Activated B cell treated with CpG ODN at 0.5 μM for 24 hours (primary cell): ENCODE data around the gene NFIB. TPM values are rescaled to one million over a fixed set of nuclear protein-coding genes. Genes with fewer than 3 reads are reported as not detected.

Experiments
- ATAC-seq: fragments of 200-7000 bp; cut with Tn5 transposase; one replicate; pipeline ENCODE4 v1.10.0; 2021; ENCODE audit warnings: low read depth, mild to moderate bottlenecking, moderate library complexity
- CTCF ChIA-PET: fragments of 350-600 bp; sonication (Branson Sonifier 250); formaldehyde crosslinking; loops from one replicate; lab custom pipeline; 2021; ENCODE audit warnings: antibody characterized with exemption; lab: Charles Lee
- POLR2A ChIA-PET: fragments of 350-600 bp; sonication (Branson Sonifier 250); formaldehyde crosslinking; loops from one replicate; lab custom pipeline; 2021; ENCODE audit warnings: antibody characterized with exemption; lab: Charles Lee
- DNase-seq: peaks from one replicate; pipeline ENCODE4 v3.0.0; 2022
- H3K27ac Mint-ChIP-seq: one replicate; pipeline ENCODE4 v1.8.0; 2020; ENCODE audit warnings: mixed read lengths
- H3K27me3 Mint-ChIP-seq: one replicate; pipeline ENCODE4 v1.8.0; 2021; ENCODE audit warnings: mixed read lengths
- H3K36me3 Mint-ChIP-seq: one replicate; pipeline ENCODE4 v1.8.0; 2021; ENCODE audit warnings: low read depth, mixed read lengths
- H3K4me1 Mint-ChIP-seq: one replicate; pipeline ENCODE4 v1.8.0; 2021; ENCODE audit warnings: mixed read lengths
- H3K4me3 Mint-ChIP-seq: one replicate; pipeline ENCODE4 v1.8.0; 2020; ENCODE audit warnings: mild to moderate bottlenecking, mixed read lengths
- H3K9me3 Mint-ChIP-seq: one replicate; pipeline ENCODE4 v1.8.0; 2020; ENCODE audit warnings: mixed read lengths
- intact Hi-C: fragments of 100-400 bp; cut with micrococcal nuclease; formaldehyde crosslinking; loops from one replicate; pipeline ENCODE4 v1.15.1; 2024
- total RNA-seq: library from RNA; stranded (reverse); gene quantifications from 2 replicates; pipeline ENCODE4 v1.2.3, GENCODE V29; 2022
- TF ChIP-seq, protein P1 (sequence below): fragments of 200-600 bp; IDR thresholded peaks from one replicate; pipeline ENCODE4 v1.8.0; 2022; ENCODE audit warnings: antibody characterized with exemption, mild to moderate bottlenecking

NFIB gene
- total RNA-seq, 1 donor from 2014 or later, result not detected

- no peaks in the 10 kb centered on the region for H3K9me3 Mint-ChIP-seq
- no peak for DNase-seq
- TF ChIP-seq, protein P1, sequence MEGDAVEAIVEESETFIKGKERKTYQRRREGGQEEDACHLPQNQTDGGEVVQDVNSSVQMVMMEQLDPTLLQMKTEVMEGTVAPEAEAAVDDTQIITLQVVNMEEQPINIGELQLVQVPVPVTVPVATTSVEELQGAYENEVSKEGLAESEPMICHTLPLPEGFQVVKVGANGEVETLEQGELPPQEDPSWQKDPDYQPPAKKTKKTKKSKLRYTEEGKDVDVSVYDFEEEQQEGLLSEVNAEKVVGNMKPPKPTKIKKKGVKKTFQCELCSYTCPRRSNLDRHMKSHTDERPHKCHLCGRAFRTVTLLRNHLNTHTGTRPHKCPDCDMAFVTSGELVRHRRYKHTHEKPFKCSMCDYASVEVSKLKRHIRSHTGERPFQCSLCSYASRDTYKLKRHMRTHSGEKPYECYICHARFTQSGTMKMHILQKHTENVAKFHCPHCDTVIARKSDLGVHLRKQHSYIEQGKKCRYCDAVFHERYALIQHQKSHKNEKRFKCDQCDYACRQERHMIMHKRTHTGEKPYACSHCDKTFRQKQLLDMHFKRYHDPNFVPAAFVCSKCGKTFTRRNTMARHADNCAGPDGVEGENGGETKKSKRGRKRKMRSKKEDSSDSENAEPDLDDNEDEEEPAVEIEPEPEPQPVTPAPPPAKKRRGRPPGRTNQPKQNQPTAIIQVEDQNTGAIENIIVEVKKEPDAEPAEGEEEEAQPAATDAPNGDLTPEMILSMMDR, result no peak
- H3K4me3 Mint-ChIP-seq, result no peak overlapping the region
- no peak for ATAC-seq
- no peaks in the 10 kb centered on the region for H3K36me3 Mint-ChIP-seq
- no peaks in the 10 kb centered on the region for H3K27me3 Mint-ChIP-seq
- ChIA-PET CTCF (no interaction called here), POLR2A (no interaction called here)
- intact Hi-C loops, result no loop called here
- H3K4me1 Mint-ChIP-seq, result no peaks in the 10 kb centered on the region
- H3K27ac Mint-ChIP-seq, result no peak overlapping the region
Measured at GRCh38 chr9:14127656-14128055, 186.3 kb downstream of the NFIB start.

DNA sequence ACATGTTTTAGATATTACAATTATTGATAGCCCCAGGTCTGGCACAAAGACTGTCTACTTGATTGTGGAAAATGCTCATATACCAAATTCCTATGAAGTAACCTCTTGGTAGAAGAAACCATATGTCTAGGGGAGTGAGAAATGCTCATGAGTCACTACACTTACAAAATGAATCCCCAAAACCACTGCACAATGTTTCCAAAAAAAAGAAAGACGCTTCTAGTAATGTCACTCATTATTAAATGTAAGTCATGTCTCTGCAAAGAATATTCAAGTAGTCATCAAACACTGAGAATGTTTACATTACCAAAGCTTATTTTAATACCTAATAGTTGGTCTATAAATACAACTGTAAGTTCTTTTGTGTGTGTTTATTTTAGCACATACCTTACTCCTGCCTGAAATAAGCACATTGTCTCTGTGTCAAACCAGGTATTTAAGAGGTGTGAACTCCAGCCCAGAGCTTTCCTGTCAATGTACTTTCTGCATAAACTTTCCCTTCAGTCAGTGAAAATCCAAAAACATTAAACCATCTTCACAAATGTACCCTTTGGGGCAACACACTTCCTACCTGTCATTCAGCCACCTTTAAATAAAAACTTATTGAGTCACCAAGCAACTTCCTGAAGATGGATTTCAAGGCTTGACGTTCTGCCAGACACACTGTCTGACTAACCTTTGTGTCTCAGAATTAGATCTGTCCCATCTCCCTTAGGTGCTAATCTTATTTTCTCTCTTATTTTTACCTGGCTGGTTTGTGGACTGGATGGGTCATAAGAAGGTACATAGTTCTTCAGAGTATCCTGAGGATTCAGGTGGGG, 194.0 kb downstream of the NFIB start:
- intact Hi-C loops, result no loop called here
- H3K27ac Mint-ChIP-seq, result no peak overlapping the region
- H3K27me3 Mint-ChIP-seq, result no peaks in the 10 kb centered on the region
- TF ChIP-seq, protein P1, result no peak
- no peaks in the 10 kb centered on the region for H3K4me1 Mint-ChIP-seq
- no peaks in the 10 kb centered on the region for H3K9me3 Mint-ChIP-seq
- no peaks in the 10 kb centered on the region for H3K36me3 Mint-ChIP-seq
- no peak for ATAC-seq
- H3K4me3 Mint-ChIP-seq, result no peak overlapping the region
- POLR2A ChIA-PET, result no interaction called here
- no peak for DNase-seq
- CTCF ChIA-PET, result no interaction called here

DNA sequence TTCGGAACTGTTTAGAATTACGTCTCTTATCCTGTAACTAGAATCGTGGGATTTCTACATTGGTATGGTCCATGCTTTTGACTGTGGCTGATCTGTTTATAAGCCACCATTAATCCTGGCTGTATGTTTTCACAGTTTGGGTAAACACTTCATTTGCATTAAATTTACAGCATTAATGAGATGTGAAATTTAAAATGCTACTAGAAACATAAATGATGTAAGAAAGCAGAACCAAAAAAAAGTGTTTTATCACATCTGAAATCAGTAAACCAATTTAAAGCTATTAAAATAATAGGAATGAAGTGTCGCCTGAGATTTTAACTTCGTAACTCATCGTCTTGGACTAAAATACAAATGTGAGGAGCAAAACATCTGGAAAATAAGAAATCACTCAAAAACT, 201.7 kb downstream of the NFIB start:
- ATAC-seq (no peak), DNase-seq (no peak)
- TF ChIP-seq, protein P1, result no peak
- Mint-ChIP-seq H3K4me3 (no peak overlapping the region), H3K27me3 (no peaks in the 10 kb centered on the region), H3K9me3 (no peaks in the 10 kb centered on the region), H3K4me1 (no peaks in the 10 kb centered on the region), H3K36me3 (no peaks in the 10 kb centered on the region), H3K27ac (no peak overlapping the region)
- POLR2A ChIA-PET, result no interaction called here
- CTCF ChIA-PET, result no interaction called here
- intact Hi-C loops, result no loop called here

DNA sequence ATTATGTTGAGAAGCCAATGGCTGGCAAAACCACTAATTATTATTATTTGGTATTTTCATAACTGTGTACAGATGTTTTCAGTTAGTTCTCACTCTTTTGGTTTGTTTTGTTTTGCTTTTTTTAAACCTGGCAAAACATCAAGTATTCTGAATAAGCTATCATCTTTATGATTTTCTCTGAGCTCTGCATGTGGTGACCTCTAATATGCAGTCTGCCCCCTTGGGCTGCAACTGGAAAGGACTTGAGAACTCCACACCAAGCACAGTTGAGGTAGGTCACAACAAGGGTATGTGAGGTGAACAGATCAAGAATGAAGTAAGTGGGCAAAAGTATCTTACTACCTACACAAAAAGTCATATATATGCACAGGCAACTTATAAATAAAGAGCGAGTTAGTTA, 202.2 kb downstream of the NFIB start:
- no peaks in the 10 kb centered on the region for H3K9me3 Mint-ChIP-seq
- H3K4me3 Mint-ChIP-seq, result no peak overlapping the region
- no peak for ATAC-seq
- TF ChIP-seq, protein P1, result no peak
- H3K27me3 Mint-ChIP-seq, result no peaks in the 10 kb centered on the region
- DNase-seq, result no peak
- ChIA-PET CTCF (no interaction called here), POLR2A (no interaction called here)
- no peaks in the 10 kb centered on the region for H3K4me1 Mint-ChIP-seq
- no peak overlapping the region for H3K27ac Mint-ChIP-seq
- H3K36me3 Mint-ChIP-seq, result no peaks in the 10 kb centered on the region
- intact Hi-C loops, result no loop called here

- H3K4me3 Mint-ChIP-seq, result no peak overlapping the region
- TF ChIP-seq, protein P1, result no peak
- DNase-seq (no peak), ATAC-seq (no peak)
- no peak overlapping the region for H3K27ac Mint-ChIP-seq
- no peaks in the 10 kb centered on the region for H3K9me3 Mint-ChIP-seq
- CTCF ChIA-PET, result no interaction called here
- no peaks in the 10 kb centered on the region for H3K36me3 Mint-ChIP-seq
- intact Hi-C loops, result no loop called here
- POLR2A ChIA-PET, result no interaction called here
- H3K27me3 Mint-ChIP-seq, result no peaks in the 10 kb centered on the region
- no peaks in the 10 kb centered on the region for H3K4me1 Mint-ChIP-seq
Measured at GRCh38 chr9:14107977-14108376, 206.0 kb downstream of the NFIB start.
